Activated naive CD8-positive, alpha-beta T cell (primary cell): ENCODE data around the gene CHIC2.

Experiments used
- H3K27ac Mint-ChIP-seq: one replicate; pipeline ENCODE4 v1.8.0; 2021; ENCODE audit warnings: mixed read lengths
- H3K27me3 Mint-ChIP-seq: one replicate; pipeline ENCODE4 v1.8.0; 2021; ENCODE audit warnings: mixed read lengths
- H3K36me3 Mint-ChIP-seq: one replicate; pipeline ENCODE4 v1.8.0; 2021; ENCODE audit warnings: mixed read lengths
- H3K4me1 Mint-ChIP-seq: one replicate; pipeline ENCODE4 v1.8.0; 2021; ENCODE audit warnings: low read depth, mixed read lengths
- H3K4me3 Mint-ChIP-seq: one replicate; pipeline ENCODE4 v1.8.0; 2021; ENCODE audit warnings: mild to moderate bottlenecking, mixed read lengths
- H3K9me3 Mint-ChIP-seq: one replicate; pipeline ENCODE4 v1.8.0; 2021; ENCODE audit warnings: low read depth, mixed read lengths

CHIC2 gene

DNA sequence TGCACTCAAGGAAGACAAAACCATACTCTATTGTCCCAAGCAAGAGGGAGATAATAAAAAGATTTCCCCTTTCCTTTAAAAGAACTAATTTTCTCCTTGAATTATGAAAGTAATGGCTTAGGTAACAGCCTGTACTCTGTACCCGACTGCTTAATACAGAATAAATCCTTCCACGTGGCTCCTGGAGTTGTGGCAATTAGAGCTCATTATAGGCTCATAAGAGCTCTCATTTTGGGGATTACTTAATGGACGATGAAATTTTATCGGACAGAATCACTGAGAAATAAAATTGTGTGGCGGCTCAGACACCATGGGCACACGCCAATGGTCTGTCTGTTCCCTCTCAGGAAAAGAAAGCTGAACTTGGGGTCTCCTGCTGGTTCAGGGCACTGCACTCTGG lies 32.7 kb upstream of the CHIC2 start:
- Mint-ChIP-seq H3K4me1 (peaks cover 47% of the 10 kb centered on the region), H3K4me3 (no peak overlapping the region), H3K27me3 (peaks cover 67% of the 10 kb centered on the region), H3K9me3 (no peaks in the 10 kb centered on the region), H3K27ac (no peak overlapping the region), H3K36me3 (no peaks in the 10 kb centered on the region)

DNA sequence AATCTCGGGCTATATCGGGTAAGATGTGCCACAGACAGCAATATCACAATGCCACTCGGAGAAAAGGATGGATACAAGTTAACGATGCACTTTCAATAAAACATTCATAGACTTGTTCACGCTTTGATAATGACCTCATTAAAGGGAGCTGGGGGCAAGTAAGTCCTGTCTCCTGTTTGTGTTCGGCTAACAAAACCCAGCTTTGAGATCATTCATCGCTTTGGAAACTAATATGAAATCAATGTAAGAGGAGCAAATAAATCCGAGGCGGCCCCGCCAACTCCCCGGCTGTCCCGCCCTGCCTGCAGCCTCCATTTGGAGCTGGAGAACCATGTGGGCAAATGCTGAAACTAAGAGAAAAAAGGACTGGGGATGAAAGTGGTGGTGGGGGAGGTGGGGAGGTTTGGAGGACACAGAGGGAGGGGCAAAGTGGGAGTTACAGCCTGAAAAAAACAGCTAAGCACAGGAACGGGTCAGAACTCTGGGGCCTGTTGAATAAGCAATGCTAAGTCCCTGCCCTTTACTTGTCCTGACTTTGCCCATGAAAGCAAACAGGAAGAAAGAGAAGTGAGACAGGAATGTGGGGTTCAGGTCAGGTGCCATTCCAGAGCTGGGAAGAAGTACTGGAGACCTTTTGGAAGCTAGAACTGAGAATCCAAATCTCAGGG lies 32.0 kb upstream of the CHIC2 start:
- Mint-ChIP-seq H3K27me3 (peaks cover 64% of the 10 kb centered on the region), H3K36me3 (no peaks in the 10 kb centered on the region), H3K4me1 (peaks cover 49% of the 10 kb centered on the region), H3K4me3 (no peak overlapping the region), H3K9me3 (no peaks in the 10 kb centered on the region), H3K27ac (no peak overlapping the region)

DNA sequence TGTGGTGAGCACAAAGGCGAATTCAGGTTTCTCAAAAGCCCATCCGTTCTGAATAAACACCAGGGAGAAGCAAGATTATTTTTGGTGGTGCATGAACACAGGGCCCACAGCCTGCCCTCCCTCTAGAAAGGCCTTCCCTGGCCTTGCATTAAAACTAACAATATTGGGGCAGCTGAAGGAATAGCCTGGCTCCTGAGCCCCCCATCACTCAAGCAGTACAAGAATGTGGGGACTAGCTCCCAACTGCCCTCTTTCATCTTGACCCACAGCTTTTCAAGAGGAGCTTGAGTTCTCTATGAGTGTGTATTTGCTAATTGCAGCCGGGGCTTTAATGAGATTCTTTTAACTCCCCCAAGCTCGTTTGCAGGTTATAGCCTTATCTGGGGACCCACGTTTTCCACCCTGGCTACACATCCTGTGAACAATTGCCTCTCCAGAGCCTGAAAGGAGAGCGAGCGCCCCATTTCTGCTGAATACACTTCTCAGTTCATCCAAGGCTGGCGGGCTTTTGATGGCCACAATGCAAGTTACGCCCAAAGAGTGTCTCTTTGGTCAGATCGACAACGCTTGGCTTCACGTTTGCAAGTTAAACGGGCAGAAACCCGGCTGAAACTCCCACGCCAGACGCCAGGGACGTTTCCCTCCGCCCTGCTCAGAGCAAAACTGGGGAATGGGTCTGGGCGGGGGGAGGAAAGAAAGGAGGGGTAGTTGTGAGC lies 30.9 kb upstream of the CHIC2 start:
- Mint-ChIP-seq H3K4me3 (no peak overlapping the region), H3K9me3 (no peaks in the 10 kb centered on the region), H3K36me3 (no peaks in the 10 kb centered on the region), H3K4me1 (peaks cover 46% of the 10 kb centered on the region), H3K27me3 (peaks cover 60% of the 10 kb centered on the region), H3K27ac (no peak overlapping the region)

DNA sequence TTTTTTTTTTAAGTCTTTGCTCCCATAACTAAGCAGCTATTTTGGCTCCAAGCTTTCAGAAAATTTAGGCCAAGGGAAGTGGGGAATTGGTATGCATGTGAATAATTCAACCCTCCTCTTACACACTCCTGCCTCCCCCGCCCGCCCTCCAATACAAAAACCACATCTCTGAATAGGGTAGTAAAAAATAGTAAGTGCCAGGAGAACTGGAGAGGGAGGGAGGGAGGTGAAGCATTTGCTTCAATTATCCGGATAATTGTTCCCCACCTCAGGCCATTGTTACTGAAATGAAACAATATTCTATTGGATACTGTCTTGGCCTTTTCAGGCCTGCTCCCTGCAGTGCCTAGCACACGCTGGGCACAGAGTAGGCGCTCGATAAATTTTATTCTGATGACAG lies 30.0 kb upstream of the CHIC2 start:
- Mint-ChIP-seq H3K4me1 (peaks cover 41% of the 10 kb centered on the region), H3K4me3 (no peak overlapping the region), H3K27me3 (peaks cover 58% of the 10 kb centered on the region), H3K27ac (no peak overlapping the region), H3K36me3 (no peaks in the 10 kb centered on the region), H3K9me3 (no peaks in the 10 kb centered on the region)

DNA sequence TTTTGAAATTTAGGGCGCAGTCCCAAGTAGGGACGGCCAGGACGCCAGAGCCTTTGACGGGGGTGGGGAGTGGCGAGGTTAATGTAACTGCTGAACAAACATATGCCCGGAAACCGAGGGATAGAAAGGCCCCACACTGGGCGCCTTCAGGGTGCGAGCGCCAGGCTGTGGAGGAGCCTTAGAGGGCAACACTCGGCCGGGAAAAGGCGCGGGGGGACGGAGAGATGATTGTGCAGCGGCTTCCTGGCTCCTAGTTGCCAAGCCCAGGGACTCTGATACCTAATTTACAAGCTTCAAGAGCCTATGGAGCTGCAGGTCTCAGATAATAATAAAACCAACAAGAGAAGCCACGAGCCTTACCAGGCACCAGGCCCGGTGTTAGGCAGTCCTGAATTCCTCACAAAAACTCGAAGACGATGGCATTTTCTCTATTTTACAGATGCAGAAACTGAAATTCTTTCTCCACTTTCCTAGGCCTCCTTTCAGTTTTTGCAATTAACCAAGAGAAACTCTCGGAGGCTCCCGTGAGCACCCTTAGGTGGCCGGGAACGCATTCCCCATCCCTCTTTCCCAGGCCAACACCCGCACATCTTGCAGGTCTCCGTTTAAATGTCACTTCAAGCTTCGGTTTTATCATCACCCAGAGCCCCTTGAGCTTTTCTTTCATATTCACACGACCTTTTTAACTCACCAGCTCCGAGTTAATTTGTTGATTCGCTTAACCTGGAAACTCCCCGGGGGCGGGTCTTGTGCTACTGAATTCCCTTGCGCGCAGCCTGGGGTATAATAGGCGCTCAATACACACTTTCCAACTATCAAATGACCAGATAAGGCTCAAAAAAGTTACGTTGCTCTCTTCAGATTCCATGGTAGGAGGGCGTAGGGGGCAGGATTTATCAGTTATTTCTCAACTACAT lies 29.2 kb upstream of the CHIC2 start:
- H3K4me1 Mint-ChIP-seq = peaks cover 33% of the 10 kb centered on the region
- H3K4me3 Mint-ChIP-seq = peak overlapping the region; percentile 93
- H3K9me3 Mint-ChIP-seq = no peaks in the 10 kb centered on the region
- H3K36me3 Mint-ChIP-seq = no peaks in the 10 kb centered on the region
- H3K27me3 Mint-ChIP-seq = peaks cover 51% of the 10 kb centered on the region
- H3K27ac Mint-ChIP-seq = no peak overlapping the region

DNA sequence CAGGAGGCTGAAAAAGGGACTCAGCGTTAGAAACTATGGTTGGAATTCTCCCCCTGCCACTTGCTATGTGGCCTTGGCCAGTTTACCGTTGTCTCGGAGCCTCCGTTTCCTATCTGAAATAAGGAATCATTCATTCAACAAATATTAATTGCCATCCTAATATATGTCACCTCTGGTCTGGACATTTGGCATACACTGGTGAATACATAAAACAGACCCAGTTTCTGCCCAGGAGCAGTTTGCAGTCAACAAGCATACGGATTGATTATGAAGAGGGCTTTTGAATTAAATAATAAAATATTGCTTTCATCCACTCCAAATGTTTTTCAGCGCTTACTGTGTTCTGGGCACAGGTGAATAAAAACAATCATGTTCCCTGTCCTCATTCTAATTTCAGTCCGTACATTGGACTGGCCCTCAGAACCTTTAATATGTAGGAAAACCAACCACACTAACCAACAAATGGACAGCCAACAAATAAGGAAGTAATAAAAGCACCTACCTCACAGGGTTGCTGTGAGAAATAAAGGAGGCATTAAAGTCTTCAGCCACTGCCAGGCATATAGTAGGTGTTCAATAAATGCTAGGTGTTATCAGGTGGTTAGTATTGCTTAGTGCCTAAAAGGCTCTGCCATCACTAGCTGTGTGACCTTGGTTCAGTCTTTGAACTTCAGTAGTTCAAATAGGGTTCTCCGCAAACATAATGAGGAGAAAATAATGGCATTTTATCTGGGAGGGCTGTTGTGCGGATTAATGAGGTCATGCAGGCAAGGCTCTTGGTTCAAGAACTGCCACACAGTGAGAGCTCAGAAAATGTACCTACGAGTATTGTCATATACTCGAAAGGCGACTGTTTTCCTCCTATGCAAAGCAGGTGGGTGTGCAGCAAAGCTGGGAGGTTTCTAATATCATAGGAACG lies 28.3 kb upstream of the CHIC2 start:
- peaks cover 44% of the 10 kb centered on the region for H3K27me3 Mint-ChIP-seq

DNA sequence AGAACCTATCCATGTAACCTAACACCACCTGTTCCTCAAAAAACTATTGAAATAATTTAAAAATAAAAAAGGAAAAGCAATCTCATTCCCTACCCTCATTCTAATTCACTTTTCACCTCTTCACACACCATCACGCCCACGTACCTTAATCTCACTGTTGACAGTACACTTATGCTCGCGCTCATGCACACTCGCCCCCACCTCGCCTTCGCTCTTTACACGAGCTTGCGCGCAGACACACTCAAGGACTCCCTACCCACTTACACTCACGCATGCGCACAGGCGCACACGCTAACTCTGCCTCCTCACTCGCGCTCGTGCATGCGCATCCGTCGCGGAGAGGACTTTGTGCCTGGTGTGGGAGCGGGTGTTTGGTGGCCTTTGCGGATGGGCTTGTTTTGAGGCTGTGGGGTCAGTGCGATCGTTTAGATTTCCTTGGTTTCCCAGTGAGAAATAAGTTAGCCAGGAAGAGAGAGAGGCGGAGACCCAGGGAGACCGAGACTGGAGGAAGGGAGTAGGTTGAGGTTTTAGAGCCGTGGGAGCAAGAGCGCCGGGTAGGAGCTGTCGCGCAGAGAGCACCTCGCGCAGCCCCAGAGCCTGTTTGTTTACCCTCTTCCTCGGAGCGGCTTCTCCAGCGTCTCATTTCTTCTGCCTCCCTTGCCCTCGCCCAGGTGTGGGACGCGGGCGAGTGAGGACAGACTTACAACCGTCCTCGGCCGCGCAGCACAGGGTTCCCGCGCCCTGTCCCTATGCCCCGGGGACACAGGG lies 27.4 kb upstream of the CHIC2 start:
- Mint-ChIP-seq H3K27ac (peak overlapping the region; percentile 1), H3K4me3 (peak overlapping the region; percentile 93), H3K9me3 (no peaks in the 10 kb centered on the region), H3K27me3 (peaks cover 37% of the 10 kb centered on the region), H3K36me3 (no peaks in the 10 kb centered on the region), H3K4me1 (peaks cover 33% of the 10 kb centered on the region)

More for the DNA sequence above, 28.3 kb upstream of the CHIC2 start:
- Mint-ChIP-seq H3K27ac (no peak overlapping the region), H3K4me3 (peak overlapping the region; percentile 93), H3K9me3 (no peaks in the 10 kb centered on the region), H3K4me1 (peaks cover 33% of the 10 kb centered on the region), H3K36me3 (no peaks in the 10 kb centered on the region)

DNA sequence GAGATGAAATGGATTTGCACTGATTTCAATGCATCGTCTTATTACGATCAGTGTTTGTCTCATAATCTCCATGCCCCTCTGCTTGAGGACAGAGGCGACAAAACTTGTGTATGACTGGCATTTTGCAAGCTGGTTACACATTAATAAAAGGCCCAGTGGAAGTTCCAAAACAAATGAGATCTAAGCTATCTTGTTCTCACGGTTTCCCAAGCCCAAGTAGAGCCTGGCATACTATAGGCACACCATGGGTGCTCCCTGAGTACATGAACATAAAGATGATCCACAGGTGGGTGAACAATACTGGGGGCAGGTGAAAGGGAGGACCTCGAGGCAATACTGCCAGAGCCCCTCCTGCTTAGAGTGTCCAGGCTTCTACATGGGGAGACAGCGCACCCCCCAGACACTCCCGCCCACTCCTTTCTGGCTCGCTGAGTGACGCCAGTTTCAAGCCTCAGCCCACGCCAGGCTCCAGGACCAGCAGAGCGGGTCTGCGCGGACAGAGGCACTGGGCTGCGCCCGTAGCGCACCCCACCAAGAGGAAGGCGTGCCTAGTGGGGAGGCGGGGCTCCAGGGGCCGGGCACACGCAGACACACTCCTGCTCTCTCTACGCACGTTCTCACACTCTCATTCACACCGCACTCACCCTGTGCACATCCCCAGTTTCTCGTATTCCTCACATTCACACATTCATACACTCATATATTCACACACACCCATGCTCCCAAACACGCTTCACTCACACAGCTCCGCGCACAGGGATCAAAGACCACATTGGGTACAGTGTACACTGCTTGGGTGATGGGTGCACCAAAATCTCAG lies 26.6 kb upstream of the CHIC2 start:
- no peaks in the 10 kb centered on the region for H3K9me3 Mint-ChIP-seq
- no peaks in the 10 kb centered on the region for H3K36me3 Mint-ChIP-seq
- H3K4me1 Mint-ChIP-seq = peaks cover 31% of the 10 kb centered on the region
- H3K27ac Mint-ChIP-seq = no peak overlapping the region
- H3K4me3 Mint-ChIP-seq = peak overlapping the region; percentile 93
- H3K27me3 Mint-ChIP-seq = peaks cover 28% of the 10 kb centered on the region

DNA sequence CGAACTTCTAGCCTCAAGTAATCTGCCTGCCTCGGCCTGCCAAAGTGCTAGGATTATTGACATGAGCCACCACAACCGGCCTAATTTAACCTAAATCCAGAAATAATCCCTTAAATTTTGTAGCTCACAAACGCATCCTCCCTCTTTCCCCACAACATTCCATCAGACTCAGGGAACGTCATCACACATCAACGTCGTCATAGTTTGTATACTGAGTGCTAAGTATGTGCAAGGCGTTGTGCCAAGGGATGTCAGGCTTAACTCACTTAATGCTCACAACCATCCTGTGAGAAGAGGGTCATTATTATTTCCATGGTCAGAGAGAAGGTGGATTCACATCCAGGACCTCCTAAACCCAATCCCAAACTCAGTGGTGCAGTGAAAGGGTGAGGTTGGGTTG lies 26.0 kb upstream of the CHIC2 start:
- H3K27me3 Mint-ChIP-seq = peaks cover 26% of the 10 kb centered on the region
- H3K4me3 Mint-ChIP-seq = peak overlapping the region; percentile 34
- peaks cover 31% of the 10 kb centered on the region for H3K4me1 Mint-ChIP-seq
- H3K27ac Mint-ChIP-seq = no peak overlapping the region
- no peaks in the 10 kb centered on the region for H3K36me3 Mint-ChIP-seq
- H3K9me3 Mint-ChIP-seq = no peaks in the 10 kb centered on the region

DNA sequence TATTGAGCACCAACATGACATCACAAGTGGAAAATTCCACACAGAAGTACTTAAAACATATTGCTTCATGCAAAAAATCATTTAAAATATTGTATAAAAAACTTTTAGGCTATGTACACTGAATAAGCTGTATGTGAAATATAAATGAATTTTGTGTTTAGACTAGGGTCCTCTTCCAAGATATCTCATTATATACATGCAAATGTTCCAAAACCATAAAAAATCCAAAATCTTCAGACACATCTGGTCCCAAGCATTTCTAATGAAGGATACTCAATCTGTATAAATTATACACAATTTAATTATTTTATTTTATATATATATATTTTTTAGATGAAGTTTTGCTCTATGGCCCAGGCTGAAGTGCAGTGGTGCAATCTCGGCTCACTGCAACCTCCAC lies 25.5 kb upstream of the CHIC2 start:
- Mint-ChIP-seq H3K36me3 (no peaks in the 10 kb centered on the region), H3K27ac (no peak overlapping the region), H3K9me3 (no peaks in the 10 kb centered on the region), H3K4me3 (no peak overlapping the region), H3K27me3 (peaks cover 23% of the 10 kb centered on the region), H3K4me1 (peaks cover 31% of the 10 kb centered on the region)

DNA sequence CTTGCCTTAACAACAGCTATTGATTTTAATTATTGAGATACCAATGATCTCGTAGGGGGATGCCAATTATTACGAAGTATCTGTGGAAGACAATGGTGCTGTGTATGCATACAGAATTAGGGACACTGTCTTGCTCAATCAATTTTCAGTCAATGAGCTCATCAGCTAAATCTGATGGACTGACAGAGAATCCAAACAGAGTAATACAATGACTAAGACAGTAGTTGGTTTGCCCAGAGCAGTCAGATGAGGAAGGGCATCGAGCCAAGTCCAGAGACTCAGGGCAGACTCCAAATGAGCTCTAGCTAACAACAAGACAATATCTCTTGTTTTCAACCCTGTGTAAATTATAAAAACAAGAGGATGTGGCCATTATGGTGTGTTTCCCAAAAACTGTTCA lies 20.9 kb upstream of the CHIC2 start:
- peaks cover 2% of the 10 kb centered on the region for H3K27me3 Mint-ChIP-seq
- H3K36me3 Mint-ChIP-seq = peaks cover 4% of the 10 kb centered on the region
- H3K4me1 Mint-ChIP-seq = no peaks in the 10 kb centered on the region
- H3K9me3 Mint-ChIP-seq = no peaks in the 10 kb centered on the region
- H3K4me3 Mint-ChIP-seq = no peak overlapping the region
- H3K27ac Mint-ChIP-seq = no peak overlapping the region

DNA sequence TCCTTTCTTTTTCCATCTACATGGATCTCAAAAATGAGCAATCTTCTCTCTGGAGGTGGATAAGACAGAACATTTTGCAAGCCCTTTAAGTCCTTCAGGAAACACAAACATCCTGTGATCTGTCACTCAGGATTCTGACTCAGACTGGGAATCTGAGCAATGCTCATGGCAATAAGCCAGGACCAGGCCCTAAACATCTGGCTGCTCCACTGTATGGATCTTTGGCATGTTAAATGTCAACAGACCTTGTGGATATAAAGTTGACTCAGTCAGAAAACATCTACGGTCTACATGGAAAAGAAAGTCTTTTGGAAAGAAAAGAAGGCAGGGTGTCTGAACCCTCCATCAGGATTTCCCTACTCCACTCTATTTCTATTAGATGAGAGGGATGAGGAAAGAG lies 17.8 kb upstream of the CHIC2 start:
- H3K27ac Mint-ChIP-seq = no peak overlapping the region
- no peaks in the 10 kb centered on the region for H3K9me3 Mint-ChIP-seq
- H3K4me3 Mint-ChIP-seq = no peak overlapping the region
- no peaks in the 10 kb centered on the region for H3K27me3 Mint-ChIP-seq
- H3K4me1 Mint-ChIP-seq = no peaks in the 10 kb centered on the region
- peaks cover 4% of the 10 kb centered on the region for H3K36me3 Mint-ChIP-seq

DNA sequence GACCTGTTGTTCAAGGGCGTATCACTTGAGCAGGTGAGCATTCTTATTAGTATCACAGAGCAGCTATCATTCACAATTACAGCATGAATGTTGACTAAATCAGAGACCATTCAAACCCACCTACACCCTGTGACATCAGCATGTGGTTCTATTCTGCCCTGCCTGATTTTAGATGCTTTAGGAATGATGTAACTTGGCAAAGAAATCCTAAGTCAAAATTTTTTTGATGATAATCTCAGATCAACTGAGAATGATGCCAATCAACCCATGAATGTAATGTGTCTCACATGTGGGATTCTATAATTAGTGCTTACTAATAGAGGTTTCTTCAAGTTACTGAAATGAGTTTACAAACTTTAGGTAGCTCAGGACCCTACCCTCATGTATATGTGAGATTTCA lies 13.4 kb upstream of the CHIC2 start:
- Mint-ChIP-seq H3K36me3 (no peaks in the 10 kb centered on the region), H3K4me1 (no peaks in the 10 kb centered on the region), H3K9me3 (no peaks in the 10 kb centered on the region), H3K27ac (no peak overlapping the region), H3K27me3 (no peaks in the 10 kb centered on the region), H3K4me3 (no peak overlapping the region)
